ENCODE measurements around the gene ABITRAM.
"Not testable (repeated sequence)": the region's sequence is repeated elsewhere in the genome, so short reads cannot be mapped to it uniquely, and the experiment has no call there.

Gene ABITRAM

GRCh38 chr9:108963459-108964143 is 29.4 kb downstream of the ABITRAM start:
- no peak for TF ChIP-seq CTCF (IDR thresholded peaks at IDR 0.05)
- H3K9me3 ChIP-seq: no peaks in the 10 kb centered on the region

GRCh38 chr9:108967916-108968315 is 33.7 kb downstream of the ABITRAM start:
- Histone ChIP-seq H3K4me3 (ENCODE audit: low read depth in 1 of 2, low read length in 1 of 2) (no peak overlapping the region), H3K27ac (no peak overlapping the region), H3K27me3 (no peaks in the 10 kb centered on the region), H3K36me3 (no peaks in the 10 kb centered on the region), H3K4me1 (ENCODE audit: control insufficient read depth in 1 of 2, insufficient read depth in 1 of 2, low read depth in 1 of 2, low read length in 1 of 2) (no peaks in the 10 kb centered on the region), H3K9me3 (no peaks in the 10 kb centered on the region)
- no peak for TF ChIP-seq CTCF (IDR thresholded peaks at IDR 0.05)

More at GRCh38 chr9:108963459-108964143, 29.4 kb downstream of the ABITRAM start:
- H3K27me3 ChIP-seq: no peaks in the 10 kb centered on the region
- H3K4me1 ChIP-seq (ENCODE audit: control insufficient read depth in 1 of 2, insufficient read depth in 1 of 2, low read depth in 1 of 2, low read length in 1 of 2): no peaks in the 10 kb centered on the region
- H3K27ac ChIP-seq: no peak overlapping the region
- no peaks in the 10 kb centered on the region for H3K36me3 ChIP-seq
- H3K4me3 ChIP-seq (ENCODE audit: low read depth in 1 of 2, low read length in 1 of 2): no peak overlapping the region

GRCh38 chr9:108971392-108971791 is 37.2 kb downstream of the ABITRAM start:
- H3K27me3 ChIP-seq; H3K4me1 ChIP-seq (ENCODE audit: control insufficient read depth in 1 of 2, insufficient read depth in 1 of 2, low read depth in 1 of 2, low read length in 1 of 2); H3K27ac ChIP-seq; H3K9me3 ChIP-seq; H3K36me3 ChIP-seq; H3K4me3 ChIP-seq (ENCODE audit: low read depth in 1 of 2, low read length in 1 of 2): not testable (repeated sequence)

- no peak for TF ChIP-seq CTCF (IDR thresholded peaks at IDR 0.05)
- Histone ChIP-seq H3K4me3 (ENCODE audit: low read depth in 1 of 2, low read length in 1 of 2) (no peak overlapping the region), H3K27ac (no peak overlapping the region), H3K4me1 (ENCODE audit: control insufficient read depth in 1 of 2, insufficient read depth in 1 of 2, low read depth in 1 of 2, low read length in 1 of 2) (no peaks in the 10 kb centered on the region), H3K27me3 (no peaks in the 10 kb centered on the region), H3K36me3 (no peaks in the 10 kb centered on the region), H3K9me3 (no peaks in the 10 kb centered on the region)
These were observed 38.0 kb downstream of the ABITRAM start for GRCh38 chr9:108972186-108972585.

GRCh38 chr9:108972626-108973209 is 38.5 kb downstream of the ABITRAM start:
- Histone ChIP-seq H3K27ac (no peak overlapping the region), H3K4me3 (ENCODE audit: low read depth in 1 of 2, low read length in 1 of 2) (no peak overlapping the region), H3K4me1 (ENCODE audit: control insufficient read depth in 1 of 2, insufficient read depth in 1 of 2, low read depth in 1 of 2, low read length in 1 of 2) (no peaks in the 10 kb centered on the region), H3K27me3 (no peaks in the 10 kb centered on the region), H3K36me3 (no peaks in the 10 kb centered on the region), H3K9me3 (no peaks in the 10 kb centered on the region)
- TF ChIP-seq CTCF (IDR thresholded peaks at IDR 0.05): no peak

- no peak for TF ChIP-seq CTCF (IDR thresholded peaks at IDR 0.05)
- H3K27me3 ChIP-seq: no peaks in the 10 kb centered on the region
- no peaks in the 10 kb centered on the region for H3K9me3 ChIP-seq
- no peak overlapping the region for H3K4me3 ChIP-seq (ENCODE audit: low read depth in 1 of 2, low read length in 1 of 2)
- H3K27ac ChIP-seq: no peak overlapping the region
- H3K36me3 ChIP-seq: no peaks in the 10 kb centered on the region
- no peaks in the 10 kb centered on the region for H3K4me1 ChIP-seq (ENCODE audit: control insufficient read depth in 1 of 2, insufficient read depth in 1 of 2, low read depth in 1 of 2, low read length in 1 of 2)
These were observed 39.7 kb downstream of the ABITRAM start for GRCh38 chr9:108973895-108974294.
